GM23248 (cell line): Measurements from ENCODE around the gene SLC13A5. TPM values are rescaled to one million over a fixed set of nuclear protein-coding genes. Genes with fewer than 3 reads are reported as not detected.
A peak's percentile ranks its signal among the peaks of the same experiment; 100 is the strongest.
"Not testable (repeated sequence)": the region's sequence is repeated elsewhere in the genome, so short reads cannot be mapped to it uniquely, and the experiment has no call there.

Experiments
- DNase-seq: peaks from one replicate; pipeline ENCODE4 v3.0.0-alpha.2; 2015
- H2AFZ ChIP-seq: fragments of 200-600 bp; sonication (generic); 2 replicates; pipeline ENCODE4 v1.6.1; 2016; ENCODE audit warnings: antibody characterized with exemption
- H3F3A ChIP-seq: fragments of 200-600 bp; sonication (generic); 2 replicates; pipeline ENCODE4 v1.6.1; 2016; ENCODE audit warnings: mild to moderate bottlenecking, antibody characterized with exemption, mixed run types; ENCODE audit not compliant: insufficient read depth
- H3K27ac ChIP-seq: fragments of 200-600 bp; sonication (generic); 2 replicates; pipeline ENCODE4 v1.5.1; 2016; ENCODE audit warnings: mild to moderate bottlenecking
- H3K27me3 ChIP-seq: fragments of 200-600 bp; sonication (generic); replicated peaks from 2 replicates; pipeline ENCODE4 v1.6.1; 2016; ENCODE audit warnings: mild to moderate bottlenecking; ENCODE audit not compliant: insufficient read depth
- H3K36me3 ChIP-seq: fragments of 200-600 bp; sonication (generic); 2 replicates; pipeline ENCODE4 v1.6.1; 2016; ENCODE audit warnings: low read depth, mild to moderate bottlenecking
- H3K4me1 ChIP-seq: fragments of 200-600 bp; sonication (generic); 2 replicates; pipeline ENCODE4 v1.6.1; 2016; ENCODE audit warnings: mild to moderate bottlenecking; ENCODE audit not compliant: insufficient read depth
- H3K4me2 ChIP-seq: fragments of 200-600 bp; sonication (generic); one replicate; pipeline ENCODE4 v1.6.1; 2016; ENCODE audit warnings: mild to moderate bottlenecking; ENCODE audit not compliant: unreplicated experiment
- H3K4me3 ChIP-seq: fragments of 200-600 bp; sonication (generic); 2 replicates; pipeline ENCODE4 v1.5.1; 2016; ENCODE audit warnings: mild to moderate bottlenecking
- H3K79me2 ChIP-seq: fragments of 200-600 bp; sonication (generic); 2 replicates; pipeline ENCODE4 v1.6.1; 2016; ENCODE audit warnings: mild to moderate bottlenecking; ENCODE audit not compliant: insufficient read depth
- H3K9ac ChIP-seq: fragments of 200-600 bp; sonication (generic); 2 replicates; pipeline ENCODE4 v1.6.1; 2016; ENCODE audit warnings: mild to moderate bottlenecking
- H3K9me2 ChIP-seq: fragments of 200-600 bp; sonication (generic); 2 replicates; pipeline ENCODE4 v1.6.1; 2016; ENCODE audit warnings: mixed run types, mild to moderate bottlenecking, moderate library complexity; ENCODE audit not compliant: insufficient read depth
- H3K9me3 ChIP-seq: fragments of 200-600 bp; sonication (generic); one replicate; pipeline ENCODE4 v1.6.1; 2017; ENCODE audit warnings: low read depth
- H4K20me1 ChIP-seq: fragments of 200-600 bp; sonication (generic); 2 replicates; pipeline ENCODE4 v1.6.0; 2016; ENCODE audit not compliant: insufficient read depth
- EZH2 ChIP-seq: fragments of 200-600 bp; sonication (generic); IDR thresholded peaks from 2 replicates; pipeline ENCODE4 v1.6.1; 2018; ENCODE audit warnings: antibody characterized with exemption, mild to moderate bottlenecking; ENCODE audit not compliant: insufficient read depth, poor library complexity, severe bottlenecking
- EZH2phosphoT487 ChIP-seq: fragments of 200-600 bp; sonication (generic); IDR thresholded peaks from 2 replicates; pipeline ENCODE4 v1.6.1; 2018; ENCODE audit warnings: antibody characterized with exemption, moderate library complexity, mild to moderate bottlenecking, low read depth; ENCODE audit not compliant: insufficient read depth
- WGBS, 2 experiments: methylation state at CpG; one replicate each; pipeline ENCODE4 v1.1.6; 2015 to 2017; ENCODE audit warnings: low lambda C conversion rate in 2 of 2, low coverage in 1 of 2; ENCODE audit errors: missing lambda C conversion rate in 2 of 2; 5-methylcytosine and 5-hydroxymethylcytosine counted together
- in situ Hi-C: fragments of 300-500 bp; cut with MboI; formaldehyde crosslinking; loops from 2 replicates; pipeline ENCODE4 v1.15.0; 2020
- polyA plus RNA-seq: library from polyadenylated mRNA; unstranded; fragments of >200 nt; fragmentation: Nextera tagmentation; extraction: Ambion mirVana; gene quantifications from 2 replicates; pipeline ENCODE4 v1.2.1, GENCODE V29; 2016
- total RNA-seq: library from RNA; depleted of rRNA; stranded (reverse); fragments of >200 nt; shearing (Covaris generic); gene quantifications from 2 replicates; pipeline ENCODE4 v1.2.3, GENCODE V29; 2014

Gene SLC13A5
- total and polyA plus RNA-seq, 2 experiments from 2014 or later, result not detected

- 20% methylated on average over 7 of the region's 7 CpGs for WGBS, 2 experiments
- H3K4me3 ChIP-seq, result peak overlapping the region; percentile 58
- H3K9me3 ChIP-seq, result no peaks in the 10 kb centered on the region
- H3K36me3 ChIP-seq, result no peaks in the 10 kb centered on the region
- H3K79me2 ChIP-seq, result peaks cover 16% of the 10 kb centered on the region
- no peaks in the 10 kb centered on the region for H3K27me3 ChIP-seq
- peak overlapping the region; percentile 100 for H3K27ac ChIP-seq
- peaks cover 37% of the 10 kb centered on the region for H3F3A ChIP-seq
- DNase-seq, result peak; percentile 99
- no peaks in the 10 kb centered on the region for H3K9me2 ChIP-seq
- H3K9ac ChIP-seq, result peak overlapping the region; percentile 92
- in situ Hi-C loops, result no loop called here
- no peak for TF ChIP-seq EZH2
- no peak for TF ChIP-seq EZH2phosphoT487
- no peaks in the 10 kb centered on the region for H4K20me1 ChIP-seq
- H3K4me1 ChIP-seq, result peaks cover 33% of the 10 kb centered on the region
- peak overlapping the region; percentile 79 for H2AFZ ChIP-seq
- peak overlapping the region; percentile 86 for H3K4me2 ChIP-seq
Measured at GRCh38 chr17:6752068-6752909, 39.1 kb upstream of the SLC13A5 start.

- no peak overlapping the region for H3K4me2 ChIP-seq
- 82 to 88% methylated on average over 6 of the region's 6 CpGs for WGBS, 2 experiments
- H3K9me2 ChIP-seq, result no peaks in the 10 kb centered on the region
- H3K27ac ChIP-seq, result no peak overlapping the region
- H3F3A ChIP-seq, result peaks cover 26% of the 10 kb centered on the region
- H3K9ac ChIP-seq, result no peak overlapping the region
- DNase-seq, result peak; percentile 5
- no peaks in the 10 kb centered on the region for H3K9me3 ChIP-seq
- no peaks in the 10 kb centered on the region for H4K20me1 ChIP-seq
- TF ChIP-seq EZH2phosphoT487, result no peak
- TF ChIP-seq EZH2, result no peak
- no peak overlapping the region for H2AFZ ChIP-seq
- H3K79me2 ChIP-seq, result no peaks in the 10 kb centered on the region
- no peaks in the 10 kb centered on the region for H3K27me3 ChIP-seq
- no peaks in the 10 kb centered on the region for H3K36me3 ChIP-seq
- peaks cover 22% of the 10 kb centered on the region for H3K4me1 ChIP-seq
- H3K4me3 ChIP-seq, result no peak overlapping the region
- in situ Hi-C loops, result no loop called here
Measured at GRCh38 chr17:6749519-6749918, 36.4 kb upstream of the SLC13A5 start.

GRCh38 chr17:6748617-6749016 lies 35.4 kb upstream of the SLC13A5 start:
- H3K9me2 ChIP-seq, result no peaks in the 10 kb centered on the region
- peaks cover 22% of the 10 kb centered on the region for H3F3A ChIP-seq
- in situ Hi-C loops, result no loop called here
- TF ChIP-seq EZH2phosphoT487, result no peak
- no peak for TF ChIP-seq EZH2
- H3K9me3 ChIP-seq, result no peaks in the 10 kb centered on the region
- peaks cover 18% of the 10 kb centered on the region for H3K4me1 ChIP-seq
- DNase-seq, result no peak
- H3K36me3 ChIP-seq, result no peaks in the 10 kb centered on the region
- no peak overlapping the region for H2AFZ ChIP-seq
- no peaks in the 10 kb centered on the region for H4K20me1 ChIP-seq
- no peaks in the 10 kb centered on the region for H3K79me2 ChIP-seq
- H3K9ac ChIP-seq, result no peak overlapping the region
- H3K27me3 ChIP-seq, result no peaks in the 10 kb centered on the region
- no peak overlapping the region for H3K4me3 ChIP-seq
- no peak overlapping the region for H3K4me2 ChIP-seq
- no peak overlapping the region for H3K27ac ChIP-seq

DNA sequence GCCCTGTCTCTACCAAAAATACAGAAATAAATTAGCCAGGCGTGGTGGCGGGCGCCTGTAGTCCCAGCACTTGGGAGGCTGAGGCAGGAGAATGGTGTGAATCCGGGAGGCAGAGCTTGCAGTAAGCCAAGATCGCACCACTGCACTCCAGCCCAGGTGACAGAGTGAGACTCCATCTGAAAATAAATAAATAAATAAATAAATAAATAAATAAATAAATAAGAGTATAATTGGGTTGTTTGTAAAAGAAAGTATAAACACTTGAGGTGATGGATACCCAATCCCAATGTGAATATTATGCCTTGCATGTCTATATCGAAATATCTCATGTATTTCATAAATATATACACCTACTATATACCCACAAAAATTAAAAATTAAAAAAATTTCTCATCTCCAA lies 33.5 kb upstream of the SLC13A5 start:
- H3K79me2 ChIP-seq, in situ Hi-C loops, H3K9me3 ChIP-seq, DNase-seq, H3K27ac ChIP-seq, H3K27me3 ChIP-seq, H3K9ac ChIP-seq, H2AFZ ChIP-seq, H3K36me3 ChIP-seq, H3F3A ChIP-seq, H3K4me2 ChIP-seq, H4K20me1 ChIP-seq, H3K9me2 ChIP-seq, H3K4me3 ChIP-seq, H3K4me1 ChIP-seq: not testable (repeated sequence)
- 61 to 69% methylated on average over 6 of the region's 6 CpGs for WGBS, 2 experiments
